HG02798 (cell line): ENCODE results near the gene SHANK3.

Experiments
- ATAC-seq: cut with Tn5 transposase; IDR thresholded peaks from one replicate; pipeline ENCODE4 v1.9.1; 2021; ENCODE audit warnings: mild to moderate bottlenecking; ENCODE audit not compliant: unreplicated experiment, poor library complexity

SHANK3 gene

GRCh38 chr22:50708996-50709395 lies 36.4 kb downstream of the SHANK3 start:
- ATAC-seq: no peak

- ATAC-seq: no peak
Observed at GRCh38 chr22:50710221-50710620, 37.6 kb downstream of the SHANK3 start.

- ATAC-seq: no peak
Observed at GRCh38 chr22:50710886-50711285, 38.3 kb downstream of the SHANK3 start.

- ATAC-seq: no peak
Observed at GRCh38 chr22:50711446-50712340, 39.1 kb downstream of the SHANK3 start.

- ATAC-seq: no peak
Observed at GRCh38 chr22:50712341-50713007, 39.9 kb downstream of the SHANK3 start.

GRCh38 chr22:50713008-50713385 lies 40.4 kb downstream of the SHANK3 start:
- no peak for ATAC-seq

GRCh38 chr22:50713571-50714056 lies 41.0 kb downstream of the SHANK3 start:
- ATAC-seq: no peak

- ATAC-seq: no peak
Observed at GRCh38 chr22:50714150-50714549, 41.5 kb downstream of the SHANK3 start.

GRCh38 chr22:50714631-50715179 lies 42.1 kb downstream of the SHANK3 start:
- ATAC-seq: no peak

GRCh38 chr22:50715250-50715649 lies 42.6 kb downstream of the SHANK3 start:
- ATAC-seq: no peak

- ATAC-seq: no peak
Observed at GRCh38 chr22:50715776-50716175, 43.2 kb downstream of the SHANK3 start.

GRCh38 chr22:50716290-50717024 lies 43.8 kb downstream of the SHANK3 start:
- no peak for ATAC-seq

GRCh38 chr22:50717709-50718351 lies 45.2 kb downstream of the SHANK3 start:
- ATAC-seq: no peak

GRCh38 chr22:50718352-50718709 lies 45.7 kb downstream of the SHANK3 start:
- ATAC-seq: no peak

GRCh38 chr22:50719814-50720300 lies 47.2 kb downstream of the SHANK3 start:
- ATAC-seq: no peak

GRCh38 chr22:50720301-50721256 lies 48.0 kb downstream of the SHANK3 start:
- no peak for ATAC-seq

GRCh38 chr22:50721257-50721844 lies 48.7 kb downstream of the SHANK3 start:
- ATAC-seq: no peak

- no peak for ATAC-seq
Observed at GRCh38 chr22:50722048-50722701, 49.6 kb downstream of the SHANK3 start.
